Endometrial microvascular endothelial cells (primary cell): ENCODE measurements around the gene FAXDC2. TPM values are rescaled to one million over a fixed set of nuclear protein-coding genes. Genes with fewer than 3 reads are reported as not detected.

ENCODE experiments used
- in situ Hi-C: cut with HindIII; loops from 2 replicates; pipeline ENCODE4 v1.10.0; 2017; ENCODE audit warnings: low sequenced_read_pairs, low pct_unique_long_range_greater_than_20kb; ENCODE audit errors: inconsistent ontology term
- total RNA-seq: library from RNA; depleted of rRNA; stranded (reverse); fragments of >200 nt; gene quantifications from one replicate; pipeline ENCODE4 v1.2.3, GENCODE V29; 2015; ENCODE audit errors: inconsistent ontology term

Gene FAXDC2, protein sequence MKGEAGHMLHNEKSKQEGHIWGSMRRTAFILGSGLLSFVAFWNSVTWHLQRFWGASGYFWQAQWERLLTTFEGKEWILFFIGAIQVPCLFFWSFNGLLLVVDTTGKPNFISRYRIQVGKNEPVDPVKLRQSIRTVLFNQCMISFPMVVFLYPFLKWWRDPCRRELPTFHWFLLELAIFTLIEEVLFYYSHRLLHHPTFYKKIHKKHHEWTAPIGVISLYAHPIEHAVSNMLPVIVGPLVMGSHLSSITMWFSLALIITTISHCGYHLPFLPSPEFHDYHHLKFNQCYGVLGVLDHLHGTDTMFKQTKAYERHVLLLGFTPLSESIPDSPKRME
- 3.3 TPM for total RNA-seq

DNA sequence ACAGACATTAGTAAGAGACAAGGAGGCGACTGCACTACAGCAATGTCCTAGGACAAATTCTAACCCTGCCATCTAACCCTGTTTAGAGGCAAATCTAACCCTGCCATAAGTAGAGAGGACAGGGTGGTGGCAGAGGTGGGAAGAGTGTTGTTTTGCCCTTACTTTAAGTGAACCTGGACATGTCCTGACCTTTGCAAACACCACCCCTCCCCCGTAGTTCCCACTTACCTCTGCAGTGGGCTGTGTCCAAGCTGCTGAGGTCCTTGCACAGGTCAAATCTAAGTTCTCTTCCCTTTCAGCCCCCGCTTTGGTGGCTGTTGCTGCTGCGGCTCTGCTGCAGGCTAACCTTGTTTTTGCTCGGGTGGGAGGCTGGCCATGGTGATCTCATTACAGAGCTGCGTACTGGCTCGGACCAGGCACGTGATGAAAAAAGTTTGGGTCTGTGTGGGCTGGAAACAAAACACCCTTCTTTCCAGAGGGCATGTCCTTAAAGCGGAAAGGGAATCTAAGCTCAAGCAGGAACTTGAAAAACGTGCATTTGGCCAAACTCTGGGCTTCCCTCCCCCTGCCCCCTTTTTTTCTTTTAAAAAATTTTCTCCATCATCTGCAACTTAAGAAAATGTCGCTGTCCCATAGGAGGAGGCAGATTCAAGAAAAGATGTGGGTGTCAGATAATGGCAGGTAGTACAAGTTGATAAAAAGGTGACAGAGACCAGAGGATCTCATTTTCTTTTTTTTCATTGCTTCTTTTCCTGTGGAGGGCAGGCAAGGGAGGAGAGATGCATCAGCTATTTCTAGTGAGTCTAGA, at the start of gene FAXDC2:
Gene FAXDC2, minus strand, starts transcription at position 349 of the 808 bp plus-strand sequence. CDS start 12,425 bp downstream, outside the sequence.
- in situ Hi-C loops, result no loop called here

DNA sequence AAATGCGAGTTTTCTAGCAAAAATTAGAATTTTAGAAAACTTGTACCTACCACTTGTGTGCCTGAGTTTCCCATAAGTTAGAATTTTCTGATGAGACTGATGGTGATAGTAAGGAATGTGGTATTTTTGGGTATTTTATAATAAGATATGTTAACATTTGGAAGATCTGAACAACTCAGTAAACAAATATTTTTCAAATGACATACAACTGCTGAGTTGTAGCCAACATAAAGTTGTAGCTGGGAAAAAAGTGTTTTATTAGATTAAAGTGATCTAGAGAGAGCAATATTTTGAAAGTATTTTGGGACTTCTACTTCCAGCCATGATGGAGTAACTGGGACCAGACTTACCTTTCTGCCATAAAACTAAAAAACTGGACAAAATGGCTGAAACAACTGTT, 49.7 kb upstream of the FAXDC2 start:
- in situ Hi-C loops, result no loop called here

DNA sequence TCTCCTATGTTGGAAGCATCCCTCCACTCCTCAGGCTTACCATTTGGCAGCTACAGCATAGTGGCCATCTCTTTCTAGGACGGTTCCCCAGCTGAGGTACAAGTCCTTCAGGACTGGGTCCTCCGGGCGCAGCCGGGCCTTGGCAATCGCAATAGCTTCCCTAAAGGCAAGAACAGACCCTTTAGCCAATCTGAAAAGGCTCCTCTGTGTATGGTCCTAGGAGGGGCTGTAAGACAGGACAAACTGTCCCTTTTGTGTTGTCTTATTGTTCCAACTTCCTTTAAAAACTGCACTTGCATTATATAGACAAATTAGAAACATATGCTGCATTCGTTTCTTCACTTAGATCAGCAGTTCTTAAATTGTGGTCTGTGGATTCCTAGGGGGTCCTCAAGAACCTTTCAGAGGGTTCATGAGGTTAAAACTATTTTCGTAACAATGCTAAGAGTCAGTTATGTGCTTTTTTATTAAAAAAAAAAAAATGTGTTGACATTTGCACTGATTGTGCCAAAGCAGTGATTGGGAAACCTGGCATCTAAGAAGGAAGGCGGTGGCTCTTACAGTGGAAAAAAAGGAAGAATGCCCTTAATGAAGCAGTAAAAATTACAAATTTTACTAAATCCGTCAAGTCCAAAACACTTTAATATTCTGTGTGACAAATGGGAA, 48.9 kb upstream of the FAXDC2 start:
- in situ Hi-C loops, result no loop called here

DNA sequence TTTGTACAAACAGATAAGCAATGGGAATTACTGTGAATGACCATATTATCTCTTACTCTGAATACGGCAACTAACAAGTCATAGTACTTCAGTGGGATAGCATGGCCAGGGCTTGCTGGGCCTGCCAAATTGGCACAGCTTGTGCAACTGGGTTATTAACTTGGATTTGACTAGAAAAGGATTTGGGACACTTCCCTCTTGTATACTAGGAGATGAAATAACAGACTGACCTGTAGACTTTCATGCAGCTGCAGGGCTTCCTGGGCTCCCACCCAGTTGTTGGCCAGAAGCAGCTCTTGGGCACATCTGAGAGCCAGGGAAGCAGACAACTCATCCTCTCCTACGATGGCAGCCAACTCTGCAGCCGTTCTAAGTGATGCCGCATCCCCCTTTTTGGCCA, 47.8 kb upstream of the FAXDC2 start:
- in situ Hi-C loops, result no loop called here

DNA sequence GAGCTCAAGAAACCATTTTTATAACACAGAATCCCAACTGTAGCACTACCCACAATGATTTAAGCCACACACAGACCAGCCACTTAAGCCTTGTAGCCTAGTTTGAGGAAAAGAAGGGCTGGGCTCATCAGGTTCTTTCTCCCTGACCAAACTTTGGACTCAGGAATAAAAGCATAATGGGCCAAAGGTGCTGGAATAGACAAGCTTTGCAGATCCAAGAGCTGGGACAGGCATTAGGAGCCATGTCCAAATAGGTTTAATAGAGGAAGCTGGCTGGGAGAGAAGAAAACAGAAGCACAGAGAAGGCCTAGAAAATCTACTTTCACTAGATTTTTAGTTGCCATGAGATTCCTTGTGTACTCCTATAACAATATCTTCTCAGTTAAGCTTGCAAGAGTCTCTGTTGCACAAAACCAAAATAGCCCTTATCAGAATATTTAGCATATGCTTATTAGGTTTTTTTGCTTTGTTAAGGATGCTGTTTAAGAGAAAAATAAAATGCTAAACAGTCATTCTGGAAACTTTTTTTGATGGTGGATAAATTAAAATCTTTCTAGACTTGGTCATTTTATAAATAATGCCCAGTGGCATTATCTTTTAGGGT, 46.3 kb upstream of the FAXDC2 start:
- in situ Hi-C loops, result no loop called here

DNA sequence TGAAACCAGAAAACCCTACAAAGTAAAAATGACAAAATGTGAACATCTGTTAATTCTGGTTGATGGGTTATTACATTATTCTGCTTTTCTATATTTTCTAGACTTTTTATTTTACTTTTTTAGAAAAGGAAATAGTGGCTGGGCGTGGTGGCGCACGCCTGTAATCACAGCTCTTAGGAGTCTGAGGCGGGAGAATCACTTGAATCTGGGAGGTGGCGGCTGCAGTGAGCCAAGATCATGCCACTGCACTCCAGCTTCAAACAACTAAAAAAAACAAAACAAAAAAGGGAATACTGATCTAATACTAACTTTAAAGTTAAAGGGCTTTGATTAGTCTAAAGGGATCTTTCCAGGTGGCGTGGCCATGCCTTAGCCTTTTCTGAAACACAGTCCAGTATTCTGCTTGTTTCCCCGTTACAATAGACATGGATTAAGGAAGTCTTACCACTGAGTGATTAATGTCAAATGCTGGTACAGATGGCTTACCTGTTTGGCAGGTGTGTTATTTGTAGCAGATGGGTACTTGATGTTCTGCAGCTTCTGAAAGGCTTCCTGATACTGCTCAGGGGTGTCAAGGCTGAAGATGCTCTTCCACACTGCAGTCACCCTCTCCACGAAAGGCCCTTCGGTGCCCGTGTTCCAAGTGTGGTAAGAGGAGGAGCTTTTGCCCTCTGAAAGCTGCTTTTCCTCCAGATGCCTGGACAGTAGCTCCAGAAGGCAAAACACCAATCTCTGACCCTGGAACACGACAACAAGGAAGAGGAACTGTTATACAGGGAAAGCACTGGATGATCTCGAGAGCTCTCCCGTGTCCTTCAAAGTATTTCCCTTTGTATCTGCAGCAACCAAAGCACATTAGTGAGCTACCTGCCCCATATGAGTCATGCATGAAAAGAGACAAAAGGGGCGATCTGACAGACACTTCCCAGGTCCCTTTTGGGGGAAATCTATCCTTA, 45.5 kb upstream of the FAXDC2 start:
- in situ Hi-C loops, result no loop called here

DNA sequence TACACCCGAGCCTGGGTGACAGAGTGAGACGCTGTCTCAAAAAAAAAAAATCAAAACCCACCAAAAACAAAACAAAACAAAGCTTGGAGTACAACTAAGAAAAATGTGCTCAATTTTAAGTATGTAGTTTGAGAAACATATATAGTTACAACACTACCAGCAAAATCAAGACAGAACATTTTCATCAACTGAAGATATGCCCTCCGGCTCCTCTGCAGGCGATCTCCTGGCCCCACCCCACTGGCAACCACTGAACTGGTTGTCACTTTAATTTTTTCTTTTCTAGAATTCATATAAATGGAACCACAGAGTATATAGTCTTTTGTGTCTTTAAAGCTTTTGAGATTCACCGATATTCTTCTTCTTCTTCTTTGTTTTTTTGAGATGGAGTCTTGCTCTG, 43.0 kb upstream of the FAXDC2 start:
- in situ Hi-C loops, result no loop called here

DNA sequence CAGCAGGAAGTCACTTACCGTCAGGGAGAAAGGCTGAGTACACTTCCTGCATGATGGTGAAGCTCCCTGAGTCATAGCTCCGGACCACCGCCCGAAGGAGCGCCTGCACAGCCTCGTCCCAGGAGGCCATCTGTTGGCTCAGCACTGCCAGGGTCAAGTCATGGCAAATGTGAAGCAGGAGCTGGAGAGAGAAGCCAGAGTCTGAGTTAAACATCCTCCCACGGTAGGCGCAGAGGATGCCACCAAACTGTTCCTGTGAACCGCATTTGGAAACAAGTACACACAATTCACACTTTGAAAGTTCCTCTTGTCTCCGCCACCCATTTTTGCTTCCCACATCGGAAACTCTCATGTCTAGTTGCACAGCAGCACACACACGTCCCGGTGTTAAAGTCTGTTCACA, 42.0 kb upstream of the FAXDC2 start:
- in situ Hi-C loops, result no loop called here

DNA sequence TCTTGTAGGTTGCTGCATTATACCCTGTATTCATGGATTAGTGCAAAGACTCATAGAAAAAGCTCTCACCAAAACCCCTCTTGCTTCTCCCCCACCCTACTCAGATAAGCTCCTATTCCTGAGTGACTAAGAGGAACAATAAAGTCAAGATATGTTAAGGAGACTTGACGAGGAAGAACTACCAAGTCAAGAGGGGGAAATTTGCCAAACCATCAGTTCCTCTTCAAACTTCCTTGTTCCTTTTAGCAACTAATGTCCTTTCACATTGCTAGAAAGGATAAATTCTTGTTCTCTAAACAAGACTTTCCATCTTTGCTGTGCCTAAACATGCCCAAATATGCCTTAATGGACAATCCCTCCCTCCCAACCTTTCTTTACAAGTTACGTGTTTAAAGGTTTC, 35.0 kb upstream of the FAXDC2 start:
- in situ Hi-C loops, result no loop called here

DNA sequence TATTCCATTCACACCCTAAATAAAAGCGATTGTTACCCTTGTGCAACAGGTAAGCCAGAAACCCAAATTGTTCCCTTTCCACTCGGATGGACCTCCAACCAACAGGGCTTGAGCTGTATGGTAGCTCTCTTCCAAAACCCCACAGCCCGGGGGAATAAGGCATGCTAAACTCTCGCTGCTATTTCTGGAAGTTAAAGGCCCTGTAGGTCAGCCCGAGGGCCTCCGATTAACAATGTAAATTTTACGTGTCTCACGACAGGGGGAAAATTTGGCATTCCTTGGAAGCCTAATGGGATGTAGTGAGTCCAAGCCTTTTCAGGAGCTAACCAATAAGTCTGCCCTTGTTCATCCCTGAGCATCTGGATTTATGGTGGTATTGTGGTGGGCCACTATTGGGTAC, 34.0 kb upstream of the FAXDC2 start:
- in situ Hi-C loops, result no loop called here

DNA sequence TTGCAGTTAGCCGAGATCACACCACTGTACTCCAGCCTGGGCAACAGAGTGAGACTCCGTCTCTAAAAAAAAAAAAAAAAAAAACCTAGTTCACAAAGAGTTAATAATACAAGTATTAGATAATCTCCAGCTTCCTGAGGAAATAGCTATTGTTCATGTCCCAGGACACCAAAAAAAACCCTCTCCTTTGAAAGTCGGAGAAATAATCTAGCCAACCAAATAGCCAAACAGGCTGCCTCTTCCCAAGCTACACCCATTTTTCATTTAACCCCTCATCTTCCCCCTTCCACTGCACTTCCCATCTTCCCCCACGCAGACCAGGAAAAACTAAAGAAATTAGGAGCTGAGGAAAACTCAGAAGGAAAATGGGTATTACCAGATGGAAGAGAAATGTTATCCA, 31.6 kb upstream of the FAXDC2 start:
- in situ Hi-C loops, result no loop called here

DNA sequence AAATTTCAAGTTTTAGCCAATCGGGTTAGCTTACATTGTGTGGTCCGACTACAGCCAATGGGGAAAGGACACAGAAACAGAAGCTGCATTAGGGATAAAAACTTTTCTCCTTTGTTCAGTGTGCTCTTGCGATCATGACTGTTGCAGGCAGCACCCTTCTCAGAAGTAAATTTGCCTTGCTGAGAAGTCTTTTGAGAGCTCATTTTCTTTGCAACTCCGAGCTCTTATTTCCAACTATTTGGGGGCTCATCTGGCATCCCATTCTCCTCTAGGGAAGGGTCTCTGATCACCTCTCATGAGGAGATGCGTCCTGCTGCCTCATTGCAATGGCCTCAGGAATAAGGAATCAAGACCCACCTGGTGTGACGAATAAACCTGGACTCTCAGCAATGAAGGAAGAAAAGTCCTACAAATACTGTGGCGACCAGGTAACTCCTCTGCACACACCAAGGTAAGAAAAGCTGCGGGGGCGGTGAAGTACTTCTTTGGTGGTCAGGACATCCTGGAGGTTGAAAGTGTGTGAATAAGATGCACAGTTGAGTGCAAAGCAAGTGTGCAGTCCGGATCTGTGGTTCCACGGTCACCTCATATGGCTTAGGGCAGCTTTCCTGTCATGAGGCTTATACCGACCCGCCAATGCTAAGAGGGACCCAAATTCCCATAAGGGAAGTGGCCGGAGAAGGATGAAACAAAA, 28.4 kb upstream of the FAXDC2 start:
- in situ Hi-C loops, result no loop called here

DNA sequence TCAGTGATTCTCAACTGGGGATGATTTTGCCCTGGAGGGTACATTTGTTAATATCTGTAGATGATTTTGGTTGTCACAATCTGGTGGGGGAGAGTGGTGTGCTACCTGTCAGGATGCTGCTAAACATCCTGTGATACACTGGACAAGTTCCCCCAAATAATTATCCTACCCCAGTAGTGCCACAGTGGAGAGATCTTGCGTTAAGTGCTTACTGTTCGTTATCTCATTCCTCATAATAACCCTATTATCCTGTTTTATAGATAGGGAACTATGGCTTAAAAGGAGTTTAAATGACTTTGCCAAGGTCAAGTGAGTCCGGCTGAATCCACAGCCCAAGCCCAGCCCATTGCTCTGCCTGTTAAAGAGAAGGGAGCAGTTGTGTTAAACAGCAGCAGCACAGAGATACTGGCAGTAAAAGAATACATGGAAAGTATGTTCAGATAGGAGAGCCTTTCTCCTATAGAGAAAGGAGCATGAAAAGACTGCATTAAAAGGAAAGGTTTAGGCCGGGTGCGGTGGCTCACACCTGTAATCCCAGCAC, 23.5 kb upstream of the FAXDC2 start:
- in situ Hi-C loops, result no loop called here

DNA sequence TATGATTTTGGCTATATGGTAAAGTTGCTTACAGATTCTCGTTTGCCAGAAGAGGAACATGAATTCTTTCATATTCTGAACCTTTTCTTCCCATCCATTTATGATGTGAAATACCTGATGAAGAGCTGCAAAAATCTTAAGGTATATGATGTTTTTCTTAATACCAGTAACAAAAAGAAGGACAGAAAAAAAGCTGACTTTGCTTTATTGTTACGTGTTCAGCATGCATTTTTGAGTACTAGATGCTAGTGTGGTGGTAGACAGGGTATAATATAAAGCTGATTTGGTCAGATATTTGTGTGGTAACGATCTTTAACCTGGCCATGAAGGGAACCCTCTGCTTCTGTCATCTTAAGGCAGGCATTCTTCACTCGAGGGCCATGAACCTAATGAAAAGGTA, 21.3 kb upstream of the FAXDC2 start:
- in situ Hi-C loops, result no loop called here

DNA sequence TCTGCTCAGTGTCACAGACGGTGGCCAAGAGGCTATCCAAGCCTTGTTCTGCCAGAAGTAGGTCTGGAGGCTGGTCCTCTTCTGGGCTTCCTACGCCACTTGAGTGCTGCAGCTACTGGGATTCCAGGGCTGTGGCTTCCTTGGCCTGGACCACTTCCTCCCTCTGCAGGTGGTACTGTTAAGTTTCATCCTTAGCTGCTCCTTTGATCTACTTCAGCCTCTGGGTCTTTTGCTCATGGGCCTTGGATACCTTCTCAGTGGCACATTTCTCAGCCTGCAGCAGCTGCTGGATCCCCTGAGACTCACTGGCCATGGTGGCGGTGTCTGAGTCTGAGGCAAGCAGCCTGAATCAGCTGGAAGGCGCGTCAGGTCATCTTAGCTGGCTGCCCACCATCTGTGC, 18.3 kb upstream of the FAXDC2 start:
- in situ Hi-C loops, result no loop called here

DNA sequence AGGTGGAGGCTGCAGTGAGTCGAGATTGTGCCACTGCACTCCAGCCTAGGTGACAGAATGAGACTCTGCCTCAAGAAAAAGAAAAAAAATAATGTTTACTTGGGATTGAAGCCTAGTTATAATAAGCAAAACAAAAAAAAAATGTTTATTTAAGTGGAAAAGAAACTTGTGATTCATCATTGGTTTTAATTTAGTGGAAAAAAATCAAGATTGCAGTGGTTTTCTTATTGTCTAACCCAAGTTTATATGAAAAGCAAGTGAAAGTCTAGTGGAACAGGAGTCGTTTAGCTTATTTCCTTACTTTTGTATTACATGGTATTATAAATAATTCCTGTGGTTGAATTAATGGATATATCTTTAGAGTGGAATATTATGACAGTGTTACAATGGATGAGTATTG, 16.4 kb upstream of the FAXDC2 start:
- in situ Hi-C loops, result no loop called here

DNA sequence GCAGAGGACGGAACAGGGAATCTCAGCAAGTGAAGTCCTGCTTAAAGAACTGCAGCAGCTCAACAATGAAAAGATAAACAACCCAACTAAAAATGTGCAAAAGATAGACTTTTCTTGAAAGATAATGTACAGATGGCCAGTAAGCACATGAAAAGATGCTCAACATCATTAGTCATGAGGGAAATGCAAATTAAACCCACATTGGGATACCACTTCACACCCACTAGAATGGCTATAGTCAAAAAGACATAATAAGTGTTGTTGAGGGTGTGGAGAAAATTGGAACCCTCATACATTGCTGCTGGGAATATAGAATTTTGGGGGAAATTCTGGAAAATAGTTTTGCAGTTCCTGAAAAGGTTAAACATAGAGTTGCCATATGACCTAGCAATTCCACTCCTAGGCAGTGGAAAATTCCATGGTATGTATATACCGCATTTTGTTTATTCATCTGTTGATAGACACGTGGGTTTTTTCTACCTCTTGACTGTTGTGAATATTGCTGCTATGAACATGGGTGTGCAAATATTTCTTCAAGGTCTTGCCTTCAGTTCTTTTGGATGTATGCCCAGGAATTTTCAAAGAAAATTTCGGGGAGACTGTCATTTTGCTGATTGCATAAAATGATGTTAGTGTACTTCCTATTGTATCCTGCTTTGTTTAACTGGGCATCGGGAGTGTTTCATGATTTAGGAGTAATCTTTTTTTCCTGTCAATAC, 15.2 kb upstream of the FAXDC2 start:
- in situ Hi-C loops, result no loop called here
